ENCODE results near the gene FUT4. TPM values are rescaled to one million over a fixed set of nuclear protein-coding genes. Genes with fewer than 3 reads are reported as not detected.
"Not testable (repeated sequence)": the region's sequence is repeated elsewhere in the genome, so short reads cannot be mapped to it uniquely, and the experiment has no call there.

The FUT4 gene
- total and polyA plus RNA-seq, 2 experiments from 2014 or later, result 5.9 to 13.9 TPM

- H3K4me3 ChIP-seq, result no peak within 1 kb of the TSS
- H3K27ac ChIP-seq, result no peak within 1 kb of the TSS
- TF ChIP-seq CTCF (IDR thresholded peaks at IDR 0.05; ENCODE audit: poor library complexity), result no peak
- no peak for TF ChIP-seq EZH2 (IDR thresholded peaks at IDR 0.05; ENCODE audit: borderline replicate concordance)
- TF ChIP-seq EZH2phosphoT487 (IDR thresholded peaks at IDR 0.05; ENCODE audit: low read depth, severe bottlenecking, unreplicated experiment), result no peak
- no peak for DNase-seq (ENCODE audit: low spot score)
- H2AFZ ChIP-seq, result no peak within 1 kb of the TSS
- H3K27me3 ChIP-seq, result no peaks in the 10 kb centered on the region
- WGBS (ENCODE audit: low lambda C conversion rate, missing lambda C conversion rate), result 98% methylated on average over 25 of the region's 25 CpGs
- no peak within 1 kb of the TSS for H3K4me2 ChIP-seq
- no peaks in the 10 kb centered on the region for H3K79me2 ChIP-seq
- H4K20me1 ChIP-seq (ENCODE audit: insufficient read depth, poor library complexity, severe bottlenecking), result no peaks in the 10 kb centered on the region
- no peaks in the 10 kb centered on the region for H3K4me1 ChIP-seq (ENCODE audit: insufficient read depth)
- H3K9me2 ChIP-seq (replicated peaks; ENCODE audit: insufficient read depth), result no peaks in the 10 kb centered on the region
- no peaks in the 10 kb centered on the region for H3K9me3 ChIP-seq (ENCODE audit: low read depth)
- H3K36me3 ChIP-seq (replicated peaks; ENCODE audit: insufficient read depth, low read depth), result no peaks in the 10 kb centered on the region
These were observed 23.5 kb downstream of the FUT4 start, which contains the start of gene PIWIL4 for GRCh38 chr11:94567181-94567670. PIWIL4 (plus strand) TSS chr11:94567368; CDS start chr11:94567519, 151 bp downstream.

DNA sequence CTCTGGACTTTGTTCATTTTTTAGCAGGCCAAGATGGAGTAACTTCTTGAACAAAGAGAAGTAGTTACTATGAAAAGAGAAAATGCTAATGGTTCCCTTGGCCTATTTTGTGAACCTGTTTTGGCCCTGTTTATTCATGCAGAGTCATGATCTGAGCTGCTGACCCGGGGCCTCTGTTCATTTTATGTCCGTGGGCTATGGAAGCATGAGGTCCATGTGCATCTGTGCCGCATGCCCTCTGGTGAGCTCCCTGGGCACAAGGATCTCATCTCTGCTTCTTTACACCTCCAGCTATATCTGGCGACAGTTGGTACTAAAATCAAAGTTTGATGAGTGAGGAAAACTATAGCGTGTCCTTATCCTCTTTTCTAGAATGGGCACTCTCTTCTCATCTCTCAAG is 24.5 kb downstream of the FUT4 start:
- WGBS (ENCODE audit: low lambda C conversion rate, missing lambda C conversion rate), result 94% methylated on average over 5 of the region's 5 CpGs
- no peak for TF ChIP-seq EZH2 (IDR thresholded peaks at IDR 0.05; ENCODE audit: borderline replicate concordance)

GRCh38 chr11:94568717-94569116 is 25.0 kb downstream of the FUT4 start:
- no peak for TF ChIP-seq EZH2 (IDR thresholded peaks at IDR 0.05; ENCODE audit: borderline replicate concordance)
- no peak for TF ChIP-seq EZH2phosphoT487 (IDR thresholded peaks at IDR 0.05; ENCODE audit: low read depth, severe bottlenecking, unreplicated experiment)
- TF ChIP-seq CTCF (IDR thresholded peaks at IDR 0.05; ENCODE audit: poor library complexity), result no peak
- no peaks in the 10 kb centered on the region for H3K9me2 ChIP-seq (replicated peaks; ENCODE audit: insufficient read depth)
- no peaks in the 10 kb centered on the region for H3K9me3 ChIP-seq (ENCODE audit: low read depth)
- H3K4me3 ChIP-seq, result no peak overlapping the region
- no peaks in the 10 kb centered on the region for H3K4me1 ChIP-seq (ENCODE audit: insufficient read depth)
- no peak overlapping the region for H2AFZ ChIP-seq
- no peaks in the 10 kb centered on the region for H4K20me1 ChIP-seq (ENCODE audit: insufficient read depth, poor library complexity, severe bottlenecking)
- H3K79me2 ChIP-seq, result no peaks in the 10 kb centered on the region
- H3K36me3 ChIP-seq (replicated peaks; ENCODE audit: insufficient read depth, low read depth), result no peaks in the 10 kb centered on the region
- DNase-seq (ENCODE audit: low spot score), result no peak
- H3K4me2 ChIP-seq, result no peak overlapping the region
- H3K27ac ChIP-seq, result no peak overlapping the region
- H3K27me3 ChIP-seq, result no peaks in the 10 kb centered on the region
- WGBS (ENCODE audit: low lambda C conversion rate, missing lambda C conversion rate), result 89% methylated on average over 4 of the region's 4 CpGs

More for the DNA sequence above, 24.5 kb downstream of the FUT4 start:
- Histone ChIP-seq H2AFZ (no peak overlapping the region), H3K27me3 (no peaks in the 10 kb centered on the region), H4K20me1 (ENCODE audit: insufficient read depth, poor library complexity, severe bottlenecking) (no peaks in the 10 kb centered on the region), H3K9me2 (replicated peaks; ENCODE audit: insufficient read depth) (no peaks in the 10 kb centered on the region), H3K36me3 (replicated peaks; ENCODE audit: insufficient read depth, low read depth) (no peaks in the 10 kb centered on the region), H3K27ac (no peak overlapping the region), H3K4me3 (no peak overlapping the region), H3K4me2 (no peak overlapping the region), H3K4me1 (ENCODE audit: insufficient read depth) (no peaks in the 10 kb centered on the region), H3K79me2 (no peaks in the 10 kb centered on the region), H3K9me3 (ENCODE audit: low read depth) (no peaks in the 10 kb centered on the region)
- no peak for DNase-seq (ENCODE audit: low spot score)

DNA sequence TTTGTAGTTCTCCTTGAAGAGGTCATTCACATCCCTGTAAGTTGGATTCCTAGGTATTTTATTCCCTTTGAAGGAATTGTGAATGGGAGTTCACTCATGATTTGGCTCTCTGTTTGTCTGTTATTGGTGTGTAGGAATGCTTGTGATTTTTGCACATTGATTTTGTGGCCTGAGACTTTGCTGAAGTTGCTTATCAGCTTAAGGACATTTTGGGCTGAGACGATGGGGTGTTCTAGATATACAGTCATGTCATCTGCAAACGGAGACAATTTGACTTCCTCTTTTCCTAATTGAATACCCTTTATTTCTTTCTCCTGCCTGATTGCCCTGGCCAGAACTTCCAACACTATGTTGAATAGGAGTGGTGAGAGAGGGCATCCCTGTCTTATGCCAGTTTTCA is 29.3 kb downstream of the FUT4 start:
- not testable (repeated sequence) for H3K27me3 ChIP-seq; H3K4me2 ChIP-seq; H3K4me1 ChIP-seq (ENCODE audit: insufficient read depth); H3K9me2 ChIP-seq (replicated peaks; ENCODE audit: insufficient read depth); H3K27ac ChIP-seq; H3K4me3 ChIP-seq; H4K20me1 ChIP-seq (ENCODE audit: insufficient read depth, poor library complexity, severe bottlenecking); H3K79me2 ChIP-seq; H2AFZ ChIP-seq; DNase-seq (ENCODE audit: low spot score); H3K9me3 ChIP-seq (ENCODE audit: low read depth); H3K36me3 ChIP-seq (replicated peaks; ENCODE audit: insufficient read depth, low read depth)
- 96% methylated on average over 2 of the region's 2 CpGs for WGBS (ENCODE audit: low lambda C conversion rate, missing lambda C conversion rate)
